GM23338 (cell line): ENCODE results near the gene THSD4. TPM values are rescaled to one million over a fixed set of nuclear protein-coding genes. Genes with fewer than 3 reads are reported as not detected.

Source experiments
- ATAC-seq: fragments of 200-7000 bp; cut with Tn5 transposase; 3 replicates; pipeline ENCODE4 v1.9.1; 2020
- DNase-seq: peaks from one replicate; pipeline ENCODE4 v3.0.0-alpha.2; 2015; ENCODE audit warnings: low spot score
- H2AFZ ChIP-seq: fragments of 200-600 bp; sonication (generic); 2 replicates; pipeline ENCODE4 v1.8.0; 2016; ENCODE audit warnings: antibody characterized with exemption, mild to moderate bottlenecking, moderate library complexity
- H3F3A ChIP-seq: fragments of 200-600 bp; sonication (generic); replicated peaks from 2 replicates; pipeline ENCODE4 v1.8.0; 2017; ENCODE audit warnings: antibody characterized with exemption, mixed run types, low read depth
- H3K27ac ChIP-seq: fragments of 200-600 bp; sonication (generic); 2 replicates; pipeline ENCODE4 v1.6.1; 2016; ENCODE audit warnings: low read depth
- H3K27me3 ChIP-seq: fragments of 200-600 bp; sonication (generic); 2 replicates; pipeline ENCODE4 v1.8.0; 2016; ENCODE audit warnings: mild to moderate bottlenecking, mixed run types, moderate library complexity; ENCODE audit not compliant: insufficient read depth
- H3K36me3 ChIP-seq: fragments of 200-600 bp; sonication (generic); 2 replicates; pipeline ENCODE4 v1.8.0; 2016; ENCODE audit warnings: mild to moderate bottlenecking; ENCODE audit not compliant: insufficient read depth
- H3K4me1 ChIP-seq: fragments of 200-600 bp; sonication (generic); 2 replicates; pipeline ENCODE4 v1.8.0; 2016; ENCODE audit warnings: mild to moderate bottlenecking, moderate library complexity; ENCODE audit not compliant: insufficient read depth
- H3K4me2 ChIP-seq: fragments of 200-600 bp; sonication (generic); 2 replicates; pipeline ENCODE4 v1.7.1; 2017; ENCODE audit warnings: mixed run types
- H3K4me3 ChIP-seq: fragments of 200-600 bp; sonication (generic); 2 replicates; pipeline ENCODE4 v1.6.1; 2016; ENCODE audit warnings: mixed run types
- H3K79me2 ChIP-seq: fragments of 200-600 bp; sonication (generic); replicated peaks from 2 replicates; pipeline ENCODE4 v1.8.0; 2017; ENCODE audit warnings: mild to moderate bottlenecking; ENCODE audit not compliant: insufficient read depth
- H3K9me2 ChIP-seq: fragments of 200-600 bp; sonication (generic); 2 replicates; pipeline ENCODE4 v1.8.0; 2017; ENCODE audit not compliant: insufficient read depth
- H4K20me1 ChIP-seq: fragments of 200-600 bp; sonication (generic); replicated peaks from 2 replicates; pipeline ENCODE4 v1.8.0; 2017; ENCODE audit warnings: mild to moderate bottlenecking; ENCODE audit not compliant: insufficient read depth
- H3K27ac Mint-ChIP-seq: 2 replicates; pipeline ENCODE4 v1.8.0; 2020; ENCODE audit warnings: inconsistent platforms, mild to moderate bottlenecking, moderate library complexity, mixed read lengths
- H3K27me3 Mint-ChIP-seq: 3 replicates; pipeline ENCODE4 v1.8.0; 2022; ENCODE audit warnings: low read depth, mild to moderate bottlenecking, moderate library complexity, mixed read lengths, inconsistent platforms; ENCODE audit not compliant: insufficient read depth, poor library complexity
- H3K36me3 Mint-ChIP-seq: 3 replicates; pipeline ENCODE4 v1.8.0; 2021; ENCODE audit warnings: low read depth, mild to moderate bottlenecking, inconsistent platforms, moderate library complexity, mixed read lengths
- H3K4me1 Mint-ChIP-seq: 3 replicates; pipeline ENCODE4 v1.8.0; 2020; ENCODE audit warnings: mild to moderate bottlenecking, inconsistent platforms, mixed read lengths
- H3K4me3 Mint-ChIP-seq: 3 replicates; pipeline ENCODE4 v1.8.0; 2021; ENCODE audit warnings: moderate library complexity, mild to moderate bottlenecking, inconsistent platforms, mixed read lengths
- H3K9me3 Mint-ChIP-seq: 3 replicates; pipeline ENCODE4 v1.8.0; 2020; ENCODE audit warnings: moderate library complexity, mild to moderate bottlenecking, inconsistent platforms, mixed read lengths
- CREB1 ChIP-seq: fragments of 250-450 bp; sonication (Bioruptor Pico); IDR thresholded peaks from 2 replicates; pipeline ENCODE4 v1.5.0; 2020; ENCODE audit warnings: low read depth, mild to moderate bottlenecking, moderate library complexity
- CTCF ChIP-seq, 2 experiments: fragments of 200-600 bp in 1 of 2; sonication (generic) in 1 of 2; conservative IDR thresholded peaks; 2 replicates each; pipeline versions ENCODE4 v1.5.1 to v1.6.1; 2016 to 2017; ENCODE audit warnings: antibody characterized with exemption in 2 of 2, low read depth in 2 of 2, mild to moderate bottlenecking in 2 of 2, moderate library complexity in 1 of 2
- ETS1 ChIP-seq: IDR thresholded peaks from 2 replicates; pipeline ENCODE4 v1.6.1; 2016; ENCODE audit warnings: antibody characterized with exemption
- EZH2 ChIP-seq: fragments of 200-600 bp; sonication (generic); IDR thresholded peaks from one replicate; pipeline ENCODE4 v1.8.0; 2017; ENCODE audit warnings: antibody characterized with exemption, mild to moderate bottlenecking, low read depth; ENCODE audit not compliant: unreplicated experiment
- EZH2phosphoT487 ChIP-seq: fragments of 200-600 bp; sonication (generic); IDR thresholded peaks from one replicate; pipeline ENCODE4 v1.8.1; 2018; ENCODE audit warnings: antibody characterized with exemption; ENCODE audit not compliant: unreplicated experiment
- JUNB ChIP-seq: IDR thresholded peaks from one replicate; pipeline ENCODE4 v1.6.1; 2016; ENCODE audit warnings: antibody characterized with exemption; ENCODE audit not compliant: unreplicated experiment
- NANOG ChIP-seq: IDR thresholded peaks from 2 replicates; pipeline ENCODE4 v1.6.1; 2016; ENCODE audit warnings: antibody characterized with exemption, borderline replicate concordance
- POLR2AphosphoS5 ChIP-seq: IDR thresholded peaks from 2 replicates; pipeline ENCODE4 v1.6.1; 2016; ENCODE audit warnings: antibody characterized with exemption, low read depth
- REST ChIP-seq: IDR thresholded peaks from one replicate; pipeline ENCODE4 v1.6.1; 2018; ENCODE audit warnings: antibody characterized with exemption; ENCODE audit not compliant: unreplicated experiment
- STAT1 ChIP-seq: IDR thresholded peaks from one replicate; pipeline ENCODE4 v1.6.1; 2016; ENCODE audit warnings: antibody characterized with exemption; ENCODE audit not compliant: unreplicated experiment
- ZNF114 ChIP-seq: fragments of 250-450 bp; sonication (Bioruptor Pico); IDR thresholded peaks from 2 replicates; pipeline ENCODE4 v1.5.0; 2020; ENCODE audit warnings: mild to moderate bottlenecking, moderate library complexity
- ZNF331 ChIP-seq: fragments of 250-450 bp; sonication (Bioruptor Pico); IDR thresholded peaks from 2 replicates; pipeline ENCODE4 v1.5.0; 2020; ENCODE audit warnings: low read depth, mild to moderate bottlenecking, moderate library complexity
- ZNF462 ChIP-seq: fragments of 250-450 bp; sonication (Bioruptor Pico); IDR thresholded peaks from 2 replicates; pipeline ENCODE4 v1.5.0; 2020; ENCODE audit warnings: mild to moderate bottlenecking, moderate library complexity
- polyA plus RNA-seq: library from polyadenylated mRNA; unstranded; fragments of >200 nt; fragmentation: Nextera tagmentation; extraction: Ambion mirVana; gene quantifications from 2 replicates; pipeline ENCODE4 v1.2.1, GENCODE V29; 2016
- total RNA-seq: library from RNA; depleted of rRNA; stranded (reverse); fragments of >200 nt; shearing (Covaris generic); gene quantifications from 2 replicates; pipeline ENCODE4 v1.2.3, GENCODE V29; 2014

The THSD4 gene
- total and polyA plus RNA-seq, 2 experiments from 2014 or later, result 2.0 to 7.4 TPM

- H4K20me1 ChIP-seq, result no peaks in the 10 kb centered on the region; the same call in 1 of the 2 replicates
- no peak overlapping the region for H3K4me3 Mint-ChIP-seq
- no peaks in the 10 kb centered on the region for H3K79me2 ChIP-seq
- H3K27me3 ChIP-seq, result peaks cover 16% of the 10 kb centered on the region
- H3K9me2 ChIP-seq, result no peaks in the 10 kb centered on the region
- no peak overlapping the region for H3K4me2 ChIP-seq
- no peak for TF ChIP-seq NANOG
- TF ChIP-seq ZNF114 (CRISPR knock-in tag), result no peak
- no peak for TF ChIP-seq EZH2phosphoT487
- no peak for TF ChIP-seq REST
- no peak for TF ChIP-seq JUNB
- TF ChIP-seq ETS1, result no peak
- no peak for TF ChIP-seq POLR2AphosphoS5
- no peak for TF ChIP-seq STAT1
- TF ChIP-seq CTCF (conservative IDR thresholded peaks at IDR 0.05; ENCODE audit: low read depth in 2 of 2), result no peak
- no peak for TF ChIP-seq EZH2
- TF ChIP-seq ZNF331 (CRISPR knock-in tag), result no peak
- no peak for TF ChIP-seq CREB1 (CRISPR knock-in tag)
- TF ChIP-seq ZNF462 (CRISPR knock-in tag), result no peak
- DNase-seq (no peak), ATAC-seq (no peak)
- peaks cover 17% of the 10 kb centered on the region for H3K4me1 ChIP-seq
- H3K4me3 ChIP-seq, result no peak overlapping the region
- no peaks in the 10 kb centered on the region for H3K36me3 ChIP-seq
- H3K27ac Mint-ChIP-seq, result no peak overlapping the region
- H2AFZ ChIP-seq, result no peak overlapping the region
- H3K36me3 Mint-ChIP-seq, result no peaks in the 10 kb centered on the region
- H3K27ac ChIP-seq, result no peak overlapping the region
- H3F3A ChIP-seq, result no peaks in the 10 kb centered on the region; the same call in 1 of the 2 replicates
- H3K9me3 Mint-ChIP-seq, result no peaks in the 10 kb centered on the region
- H3K27me3 Mint-ChIP-seq, result peaks cover 27% of the 10 kb centered on the region
- peaks cover 45% of the 10 kb centered on the region for H3K4me1 Mint-ChIP-seq
These were observed 2.8 kb upstream of the THSD4 start for GRCh38 chr15:71112429-71112828.
